Neutrophil (primary cell): ENCODE measurements around the gene GIMAP6.
"Not testable (repeated sequence)": the region's sequence is repeated elsewhere in the genome, so short reads cannot be mapped to it uniquely, and the experiment has no call there.

ENCODE experiments used
- H3K27ac ChIP-seq: fragments of 200-600 bp; sonication (generic); 2 replicates; pipeline ENCODE4 v1.5.1; 2016; ENCODE audit warnings: mild to moderate bottlenecking, moderate library complexity
- H3K27me3 ChIP-seq: fragments of 200-600 bp; sonication (generic); 2 replicates; pipeline ENCODE4 v1.6.0; 2016; ENCODE audit warnings: mild to moderate bottlenecking
- H3K36me3 ChIP-seq: fragments of 200-600 bp; sonication (generic); 2 replicates; pipeline ENCODE4 v1.5.1; 2017
- H3K4me1 ChIP-seq, 2 experiments: fragments of 200-600 bp in 1 of 2; sonication (generic) in 1 of 2; 1 replicate in 1 of 2; 2 replicates in 1 of 2; pipeline versions ENCODE4 v1.5.1 to v1.6.1; 2013 to 2016; ENCODE audit warnings: low read depth in 1 of 2, low read length in 1 of 2, mild to moderate bottlenecking in 1 of 2, moderate library complexity in 1 of 2; ENCODE audit not compliant: control insufficient read depth in 1 of 2, insufficient read depth in 1 of 2
- H3K4me3 ChIP-seq, 2 experiments: fragments of 200-600 bp in 1 of 2; sonication (generic) in 1 of 2; 1 replicate in 1 of 2; 2 replicates in 1 of 2; pipeline ENCODE4 v1.5.1; 2013 to 2016; ENCODE audit warnings: low read depth in 1 of 2, low read length in 1 of 2, mild to moderate bottlenecking in 1 of 2, moderate library complexity in 1 of 2
- H3K9me3 ChIP-seq: fragments of 200-600 bp; sonication (generic); 2 replicates; pipeline ENCODE4 v1.5.1; 2016
- TF ChIP-seq, protein P1 (sequence below): fragments of 200-600 bp; sonication (generic); IDR thresholded peaks from 2 replicates; pipeline ENCODE4 v1.5.1; 2016; ENCODE audit warnings: antibody characterized with exemption

Gene GIMAP6

DNA sequence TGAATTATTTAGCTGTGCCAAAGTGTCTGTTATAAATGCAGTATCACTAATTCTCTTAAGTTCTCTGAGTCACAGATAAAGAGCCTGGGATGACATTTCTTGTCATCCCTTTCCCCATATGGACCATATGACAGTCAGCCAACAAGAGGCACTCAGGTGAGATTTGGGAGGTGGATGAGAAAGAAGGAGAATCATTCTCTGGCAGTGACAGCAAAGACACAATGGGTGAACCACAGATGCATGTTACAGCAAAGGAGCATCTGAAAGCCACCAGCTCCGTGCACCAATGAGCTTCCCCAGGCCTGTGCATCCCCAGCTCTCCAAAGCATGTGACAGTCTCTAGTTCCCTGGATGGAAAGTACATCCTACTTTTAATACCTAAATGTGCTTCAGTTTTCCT, 10.8 kb downstream of the GIMAP6 start:
- Histone ChIP-seq H3K4me1 (no peaks in the 10 kb centered on the region), H3K36me3 (no peaks in the 10 kb centered on the region), H3K4me3 (no peak overlapping the region), H3K27me3 (no peaks in the 10 kb centered on the region), H3K27ac (no peak overlapping the region), H3K9me3 (no peaks in the 10 kb centered on the region)
- TF ChIP-seq, protein P1, sequence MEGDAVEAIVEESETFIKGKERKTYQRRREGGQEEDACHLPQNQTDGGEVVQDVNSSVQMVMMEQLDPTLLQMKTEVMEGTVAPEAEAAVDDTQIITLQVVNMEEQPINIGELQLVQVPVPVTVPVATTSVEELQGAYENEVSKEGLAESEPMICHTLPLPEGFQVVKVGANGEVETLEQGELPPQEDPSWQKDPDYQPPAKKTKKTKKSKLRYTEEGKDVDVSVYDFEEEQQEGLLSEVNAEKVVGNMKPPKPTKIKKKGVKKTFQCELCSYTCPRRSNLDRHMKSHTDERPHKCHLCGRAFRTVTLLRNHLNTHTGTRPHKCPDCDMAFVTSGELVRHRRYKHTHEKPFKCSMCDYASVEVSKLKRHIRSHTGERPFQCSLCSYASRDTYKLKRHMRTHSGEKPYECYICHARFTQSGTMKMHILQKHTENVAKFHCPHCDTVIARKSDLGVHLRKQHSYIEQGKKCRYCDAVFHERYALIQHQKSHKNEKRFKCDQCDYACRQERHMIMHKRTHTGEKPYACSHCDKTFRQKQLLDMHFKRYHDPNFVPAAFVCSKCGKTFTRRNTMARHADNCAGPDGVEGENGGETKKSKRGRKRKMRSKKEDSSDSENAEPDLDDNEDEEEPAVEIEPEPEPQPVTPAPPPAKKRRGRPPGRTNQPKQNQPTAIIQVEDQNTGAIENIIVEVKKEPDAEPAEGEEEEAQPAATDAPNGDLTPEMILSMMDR, result no peak

DNA sequence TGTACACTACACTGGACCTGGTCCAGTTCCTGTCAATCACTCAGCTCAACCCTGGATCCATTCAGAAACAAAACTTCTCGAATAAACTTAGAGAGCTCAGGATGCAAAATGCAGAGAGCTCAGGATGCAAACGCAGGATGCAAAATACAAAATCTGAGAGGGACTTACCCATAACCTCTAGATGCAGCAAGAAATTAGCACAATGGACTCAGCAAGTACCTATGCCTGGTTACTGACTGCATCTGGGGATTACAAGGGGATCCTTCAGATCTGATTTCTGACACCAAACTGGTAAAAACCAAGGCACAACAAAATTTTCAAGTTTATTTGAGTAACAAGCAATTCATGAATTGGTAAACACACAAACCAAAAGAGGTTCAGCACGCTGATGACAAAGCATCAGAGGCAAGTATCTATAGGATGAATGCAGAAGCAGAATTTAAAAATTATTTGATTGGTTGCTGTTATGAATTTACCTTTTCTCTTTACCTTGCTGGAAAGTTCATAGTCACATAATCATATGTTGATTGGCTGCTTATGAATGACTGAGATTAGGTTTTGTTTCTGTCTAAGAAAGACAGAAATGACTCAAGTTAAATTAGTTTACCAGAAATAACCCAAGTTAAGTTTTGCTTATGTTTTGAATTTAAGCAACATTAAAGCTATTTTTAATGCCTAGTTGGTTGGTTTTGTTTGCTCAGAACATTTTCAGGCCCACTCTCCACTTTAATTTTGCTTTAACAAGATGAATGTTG, 11.4 kb downstream of the GIMAP6 start:
- TF ChIP-seq, protein P1, result no peak
- Histone ChIP-seq H3K36me3 (no peaks in the 10 kb centered on the region), H3K4me1 (no peaks in the 10 kb centered on the region), H3K27ac (no peak overlapping the region), H3K4me3 (no peak overlapping the region), H3K27me3 (no peaks in the 10 kb centered on the region), H3K9me3 (no peaks in the 10 kb centered on the region)

DNA sequence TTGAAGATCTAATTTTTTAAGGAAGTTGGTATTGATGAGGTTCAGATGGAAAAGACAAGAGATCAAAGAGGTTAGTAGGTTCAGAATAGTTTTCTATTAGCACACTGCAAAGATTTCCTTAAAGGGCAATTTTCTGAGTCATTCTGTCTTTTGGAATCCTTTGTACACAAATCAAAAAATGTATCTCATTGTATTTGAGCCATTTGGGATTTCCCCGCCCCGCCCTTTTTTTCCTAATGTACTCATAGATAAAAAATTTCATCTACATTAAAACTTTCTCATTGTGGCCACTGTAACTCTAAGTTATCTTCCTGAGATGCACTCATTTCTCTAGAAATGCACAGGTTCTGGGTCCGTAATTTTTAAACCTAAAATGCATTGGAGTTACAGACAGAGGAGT, 12.1 kb downstream of the GIMAP6 start:
- Histone ChIP-seq H3K4me3 (no peak overlapping the region), H3K36me3 (no peaks in the 10 kb centered on the region), H3K9me3 (no peaks in the 10 kb centered on the region), H3K4me1 (no peaks in the 10 kb centered on the region), H3K27ac (no peak overlapping the region), H3K27me3 (no peaks in the 10 kb centered on the region)
- TF ChIP-seq, protein P1, result no peak

DNA sequence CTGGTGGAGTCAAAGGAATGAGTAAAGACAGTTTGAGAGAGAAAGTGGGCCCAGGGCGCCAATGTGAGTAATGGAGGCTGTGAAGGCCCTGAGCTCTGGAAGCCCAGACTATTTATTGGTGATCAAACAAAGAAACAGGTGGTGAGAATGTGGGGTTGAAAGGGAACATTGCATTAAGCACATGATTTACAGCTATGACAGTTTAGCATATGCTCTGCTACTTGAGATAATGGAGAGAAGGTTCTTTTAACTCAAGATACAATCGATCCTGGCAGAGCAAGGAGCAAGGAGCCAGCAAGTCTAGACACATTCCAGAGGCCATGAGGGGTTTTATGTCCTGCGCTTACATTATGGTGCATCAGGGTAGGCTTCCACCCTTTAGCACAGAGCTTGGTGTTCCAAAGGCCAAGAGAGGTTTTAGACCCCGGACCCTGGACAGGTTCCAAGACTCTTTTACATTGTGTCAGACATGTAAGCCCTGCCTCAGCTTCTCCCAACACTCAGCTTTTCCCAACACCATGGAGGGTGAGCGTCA, 16.9 kb downstream of the GIMAP6 start:
- H3K4me1 ChIP-seq, H3K4me3 ChIP-seq, H3K9me3 ChIP-seq, H3K36me3 ChIP-seq, H3K27ac ChIP-seq, H3K27me3 ChIP-seq: not testable (repeated sequence)

DNA sequence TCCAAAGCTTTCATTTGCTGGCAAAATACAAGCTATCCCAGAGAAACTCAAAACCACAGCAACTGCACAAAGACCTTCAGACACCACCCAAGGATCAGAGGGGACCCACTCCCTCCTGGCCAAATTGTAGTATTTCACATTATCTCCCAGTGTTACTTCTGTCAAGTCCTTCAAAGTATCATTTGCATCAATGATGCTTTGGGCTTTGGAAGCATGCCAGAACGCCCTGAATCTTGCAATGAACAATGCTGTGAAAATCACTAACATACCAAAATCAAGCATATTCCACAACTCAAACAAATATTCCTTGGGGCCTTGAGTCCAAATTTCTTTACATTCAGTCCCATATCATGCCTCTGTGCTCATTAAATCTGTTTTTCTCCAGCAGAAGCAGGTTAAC, 17.8 kb downstream of the GIMAP6 start:
- not testable (repeated sequence) for H3K27ac ChIP-seq, H3K4me1 ChIP-seq, H3K4me3 ChIP-seq, H3K9me3 ChIP-seq, H3K36me3 ChIP-seq, H3K27me3 ChIP-seq

DNA sequence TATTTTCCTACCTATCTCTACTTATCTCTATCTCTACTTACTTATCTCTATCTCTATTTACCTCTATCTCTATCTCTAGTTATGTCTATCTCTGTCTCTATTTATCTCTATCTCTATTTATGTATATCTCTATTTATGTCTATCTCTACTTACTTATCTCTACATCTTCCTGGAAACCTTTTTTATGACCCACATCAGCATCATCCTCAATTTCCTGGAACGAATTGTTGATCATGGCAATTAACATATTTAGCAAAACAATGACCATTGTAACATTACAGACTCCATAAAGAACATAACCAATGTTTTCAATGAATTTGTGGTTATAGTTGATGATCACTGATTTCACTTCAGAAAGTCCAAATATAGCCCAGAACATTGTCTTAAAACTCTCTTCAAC, 18.3 kb downstream of the GIMAP6 start:
- H3K4me1 ChIP-seq, result no peaks in the 10 kb centered on the region
- TF ChIP-seq, protein P1, result no peak
- H3K27me3 ChIP-seq, result no peaks in the 10 kb centered on the region
- H3K27ac ChIP-seq, result no peak overlapping the region
- H3K4me3 ChIP-seq, result no peak overlapping the region
- H3K36me3 ChIP-seq, result no peaks in the 10 kb centered on the region
- H3K9me3 ChIP-seq, result no peaks in the 10 kb centered on the region
